NCI-H2171 (cell line): Measurements from ENCODE around the gene RPS6KC1.
"Not testable (repeated sequence)": the region's sequence is repeated elsewhere in the genome, so short reads cannot be mapped to it uniquely, and the experiment has no call there.

Source experiments
- DNase-seq: peaks from one replicate; lab custom pipeline; 2025; lab: John Stamatoyannopoulos, UW

Gene RPS6KC1

GRCh38 chr1:213154056-213154685 lies 103.1 kb downstream of the RPS6KC1 start:
- no peak for DNase-seq

DNA sequence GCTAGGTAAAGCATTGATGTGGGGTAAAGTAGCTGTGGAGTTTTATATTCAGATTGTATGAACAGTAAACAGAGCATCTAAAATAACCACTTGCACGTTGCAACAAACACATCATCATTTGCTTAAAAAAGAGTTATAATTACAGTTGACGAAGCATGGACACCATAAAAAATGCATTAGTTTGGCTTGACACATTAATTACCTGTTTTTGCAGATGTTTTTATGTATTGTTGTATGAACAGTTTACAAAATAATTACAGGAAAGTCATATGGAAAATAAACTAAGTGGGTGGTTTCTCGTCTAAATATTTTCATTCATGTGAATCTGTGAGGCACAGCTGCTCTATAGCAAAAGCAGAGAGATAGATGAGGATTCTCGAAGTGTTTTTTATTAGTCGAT lies 108.3 kb downstream of the RPS6KC1 start:
- no peak for DNase-seq

GRCh38 chr1:213160442-213160841 lies 109.4 kb downstream of the RPS6KC1 start:
- DNase-seq: not testable (repeated sequence)

GRCh38 chr1:213162338-213162737 lies 111.3 kb downstream of the RPS6KC1 start:
- DNase-seq: no peak

- no peak for DNase-seq
Measured at GRCh38 chr1:213162862-213163261, 111.8 kb downstream of the RPS6KC1 start.

GRCh38 chr1:213163278-213163711 lies 112.3 kb downstream of the RPS6KC1 start:
- no peak for DNase-seq

- no peak for DNase-seq
Measured at GRCh38 chr1:213164561-213164960, 113.5 kb downstream of the RPS6KC1 start.

GRCh38 chr1:213166852-213167251 lies 115.8 kb downstream of the RPS6KC1 start:
- DNase-seq: no peak

GRCh38 chr1:213171711-213172110 lies 120.7 kb downstream of the RPS6KC1 start:
- DNase-seq: no peak

DNA sequence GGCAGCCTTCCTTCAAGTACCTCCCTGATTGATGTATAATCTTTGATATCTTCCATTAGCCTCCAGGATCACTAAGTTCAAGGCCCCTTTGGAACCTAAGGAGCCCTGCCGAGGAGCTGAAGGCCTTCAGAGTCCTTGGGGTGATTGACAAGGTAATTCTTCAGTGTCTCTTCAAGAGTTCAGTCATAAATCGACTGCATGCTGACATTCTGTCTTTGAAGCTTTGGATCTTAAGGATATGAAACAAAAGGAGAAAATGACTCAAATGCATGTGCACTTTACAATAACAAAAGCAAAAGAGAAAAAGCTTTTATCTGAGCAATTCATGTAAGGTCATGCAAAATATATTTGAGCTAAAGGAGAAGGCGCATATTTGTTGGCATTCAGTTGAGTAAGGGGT lies 125.3 kb downstream of the RPS6KC1 start:
- DNase-seq: no peak

DNA sequence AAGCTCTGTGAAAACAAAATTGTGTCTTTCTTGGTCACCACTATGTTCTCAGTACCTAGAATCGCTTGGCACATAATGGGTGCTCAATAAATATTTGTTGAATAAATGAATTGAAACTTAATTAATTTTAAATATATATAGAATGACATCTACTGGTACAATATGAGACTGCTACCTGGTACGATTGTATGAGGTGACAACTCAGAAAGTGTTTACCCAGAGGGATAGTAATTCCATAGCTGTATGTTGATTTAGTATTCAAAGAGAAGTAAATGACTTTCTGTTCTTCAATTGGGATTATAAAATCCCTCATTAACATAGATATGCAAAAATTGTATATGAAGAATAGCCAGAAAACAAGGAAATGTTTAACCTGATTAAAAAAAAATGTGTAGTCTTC lies 128.7 kb downstream of the RPS6KC1 start:
- DNase-seq: no peak

DNA sequence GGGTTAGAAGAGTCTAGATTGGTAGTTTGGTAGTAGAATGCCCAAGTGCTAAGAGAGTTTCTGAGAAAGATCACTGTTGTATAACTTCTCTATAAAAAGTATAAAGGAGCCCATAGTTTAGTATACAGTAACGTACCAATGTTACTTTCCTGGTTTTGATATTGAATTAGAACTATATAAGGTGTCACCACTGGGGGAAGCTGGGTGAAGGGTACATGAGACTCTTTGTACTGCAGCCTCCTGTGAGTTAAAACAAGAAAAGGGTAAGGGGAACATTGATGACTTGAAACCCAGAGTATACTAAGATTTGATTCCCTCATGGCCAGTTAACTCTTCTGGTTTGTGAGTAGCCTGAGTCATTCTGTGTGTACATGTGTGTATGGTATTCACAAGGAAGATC lies 129.8 kb downstream of the RPS6KC1 start:
- no peak for DNase-seq

GRCh38 chr1:213183036-213183672 lies 132.1 kb downstream of the RPS6KC1 start:
- no peak for DNase-seq

- DNase-seq: no peak
Measured at GRCh38 chr1:213186168-213186567, 135.1 kb downstream of the RPS6KC1 start.

- no peak for DNase-seq
Measured at GRCh38 chr1:213192026-213192425, 141.0 kb downstream of the RPS6KC1 start.

- DNase-seq: peak; percentile 26
Measured at GRCh38 chr1:213194383-213194782, 143.3 kb downstream of the RPS6KC1 start.

GRCh38 chr1:213194855-213195254 lies 143.8 kb downstream of the RPS6KC1 start:
- no peak for DNase-seq

DNA sequence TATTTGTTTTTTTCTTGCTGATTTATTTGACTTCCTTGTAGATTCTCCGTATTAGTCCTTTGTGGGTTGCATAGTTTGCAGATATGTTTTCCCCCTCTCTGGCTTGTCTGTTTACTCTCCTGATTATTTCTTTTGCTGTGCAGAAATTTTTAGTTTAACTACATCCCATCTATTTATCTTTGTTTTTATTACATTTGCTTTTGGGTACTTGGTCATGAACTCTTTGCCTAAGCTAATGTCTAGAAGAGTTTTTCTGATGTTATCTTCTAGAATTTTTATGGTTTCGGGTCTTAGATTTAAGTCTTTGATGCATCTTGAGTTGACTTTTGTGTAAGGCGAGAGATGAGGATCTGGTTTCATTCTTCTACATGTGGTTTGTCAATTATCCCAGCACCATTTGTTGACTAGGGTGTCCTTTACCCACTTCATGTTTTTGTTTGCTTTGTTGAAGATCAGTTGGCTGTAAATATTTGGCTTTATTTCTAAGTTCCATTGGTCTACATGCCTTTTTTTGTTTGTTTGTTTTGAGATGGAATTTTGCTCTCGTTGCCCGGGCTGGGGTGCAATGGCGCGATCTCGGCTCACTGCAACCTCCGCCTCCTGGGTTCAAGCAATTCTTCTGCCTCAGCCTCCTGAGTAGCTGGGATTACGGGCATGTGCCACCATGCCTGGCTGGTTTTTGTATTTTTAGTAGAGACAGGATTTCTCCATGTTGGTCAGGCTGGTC lies 145.4 kb downstream of the RPS6KC1 start:
- not testable (repeated sequence) for DNase-seq

GRCh38 chr1:213200630-213201029 lies 149.6 kb downstream of the RPS6KC1 start:
- DNase-seq: no peak

DNA sequence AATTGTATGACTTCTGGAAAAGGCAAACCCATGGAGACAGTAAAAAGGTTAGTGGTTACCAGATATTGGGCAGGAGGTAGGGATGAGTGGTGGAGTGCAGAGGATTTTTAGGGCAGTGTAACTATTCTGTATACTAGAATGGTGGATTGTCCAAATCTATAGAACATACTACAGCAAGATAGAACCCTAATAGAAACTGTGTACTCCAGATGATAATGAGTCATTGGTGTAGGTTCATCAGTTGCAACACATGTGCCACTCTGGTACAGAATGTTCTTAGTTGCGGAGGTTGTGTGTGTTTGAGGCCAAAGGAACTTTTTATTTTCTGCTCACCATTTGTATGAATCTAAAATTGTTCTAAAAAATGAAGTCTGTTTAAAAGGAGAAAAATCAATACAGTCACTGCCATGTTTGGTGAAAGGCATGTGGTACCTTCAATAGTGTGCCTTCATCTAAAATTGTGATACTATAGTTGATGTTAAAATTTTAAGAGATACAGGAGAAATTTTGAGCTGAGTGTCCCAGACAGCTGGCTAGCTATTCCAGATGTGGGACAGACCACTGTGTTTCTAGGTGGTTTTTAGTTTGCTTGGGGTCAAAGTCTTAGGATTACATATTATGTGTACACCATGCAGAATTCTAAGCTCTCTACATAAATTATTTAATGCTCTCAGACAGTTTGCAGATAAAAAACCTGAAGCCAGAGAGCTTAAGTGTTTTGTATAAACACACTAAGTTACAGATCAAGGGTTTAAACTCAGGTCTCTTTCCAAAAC lies 150.5 kb downstream of the RPS6KC1 start:
- DNase-seq: no peak

DNA sequence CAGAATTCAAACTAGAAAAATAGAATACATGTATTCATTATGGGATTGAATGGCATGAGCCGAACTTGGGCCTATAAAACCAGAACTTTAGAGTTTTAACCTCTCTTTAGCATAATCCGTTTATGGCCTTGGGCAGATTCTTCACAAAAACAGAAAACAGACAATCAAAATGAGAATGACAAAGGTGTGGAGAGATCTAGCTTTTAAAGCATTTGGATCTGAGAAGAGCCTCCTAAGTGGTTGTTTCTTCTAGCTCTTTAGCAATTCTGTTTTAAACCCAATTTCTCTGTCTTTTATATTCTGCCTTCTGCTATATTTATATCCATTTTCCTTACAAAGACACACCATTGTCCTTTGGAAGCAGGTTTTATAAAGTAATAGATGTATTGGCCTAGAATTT lies 160.2 kb downstream of the RPS6KC1 start:
- no peak for DNase-seq

DNA sequence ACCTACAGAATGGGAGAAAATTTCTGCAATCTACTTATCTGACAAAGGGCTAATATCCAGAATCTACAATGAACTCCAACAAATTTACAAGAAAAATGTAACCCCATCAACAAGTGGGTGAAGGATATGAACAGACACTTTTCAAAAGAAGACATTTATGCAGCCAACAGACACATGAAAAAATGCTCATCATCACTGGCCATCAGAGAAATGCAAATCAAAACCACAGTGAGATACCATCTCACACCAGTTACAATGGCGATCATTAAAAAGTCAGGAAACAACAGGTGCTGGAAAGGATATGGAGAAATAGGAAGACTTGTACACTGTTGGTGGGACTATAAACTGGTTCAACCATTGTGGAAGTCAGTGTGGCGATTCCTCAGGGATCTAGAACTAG lies 168.0 kb downstream of the RPS6KC1 start:
- DNase-seq: not testable (repeated sequence)
